ENCODE measurements around the gene FMN1.

The FMN1 gene

DNA sequence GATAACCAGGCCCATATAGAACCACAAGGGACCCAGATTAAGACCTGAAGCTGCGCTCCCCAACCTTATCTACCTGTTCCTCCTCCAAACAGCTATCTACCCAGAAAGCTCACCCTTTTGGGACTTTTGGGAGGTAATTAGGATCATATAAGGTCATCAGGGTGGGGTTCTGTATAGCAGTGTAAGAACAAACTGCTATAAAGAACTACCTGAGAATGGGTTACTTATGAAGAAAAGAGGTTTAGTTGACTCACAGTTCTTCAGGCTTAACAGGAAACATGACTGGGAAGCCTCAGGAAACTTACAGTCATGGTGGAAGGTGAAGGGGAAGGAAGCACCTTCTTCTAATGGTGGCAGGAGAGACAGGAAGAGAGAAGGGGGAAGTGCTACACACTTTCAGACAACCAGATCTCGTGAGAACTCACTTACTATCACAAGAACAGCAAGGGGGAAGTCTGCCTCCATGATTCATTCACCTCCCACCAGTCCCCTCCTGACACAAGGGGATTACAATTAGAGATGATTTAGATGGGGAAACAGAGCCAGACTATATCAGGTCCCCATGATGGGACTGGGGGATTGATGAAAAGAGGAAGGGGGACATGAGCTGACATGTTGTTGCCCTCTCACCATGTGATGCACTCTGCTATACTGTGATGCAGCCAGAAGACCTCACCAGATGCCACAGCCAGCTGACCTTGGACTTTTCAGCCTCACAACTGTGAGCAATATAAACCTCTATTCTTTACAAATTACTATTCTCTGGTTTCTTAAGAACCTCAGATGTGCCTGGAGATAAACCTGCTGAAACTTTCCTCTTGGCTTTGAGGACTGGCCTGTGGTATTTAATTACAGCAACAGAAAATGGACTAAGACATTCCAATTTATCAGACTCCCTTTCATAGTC, 15.3 kb upstream of the FMN1 start:
- no peaks in the 10 kb centered on the region for H3K79me2 ChIP-seq (ENCODE audit: insufficient read depth, low read depth)
- no peak overlapping the region for H3K4me3 ChIP-seq (IDR thresholded peaks at IDR 0.05; ENCODE audit: insufficient read depth, low read depth, low read length)
- H3K27me3 ChIP-seq (ENCODE audit: insufficient read depth, low read depth): no peaks in the 10 kb centered on the region
- no peak overlapping the region for H3K4me2 ChIP-seq
- H3K9ac ChIP-seq: no peak overlapping the region
- H2AFZ ChIP-seq (ENCODE audit: low read depth): no peak overlapping the region
- no peaks in the 10 kb centered on the region for H3K36me3 ChIP-seq (ENCODE audit: insufficient read depth)
- H3K27ac ChIP-seq: no peak overlapping the region
- no peaks in the 10 kb centered on the region for H4K20me1 ChIP-seq (ENCODE audit: insufficient read depth)
- H3K4me1 ChIP-seq (ENCODE audit: low read depth, poor library complexity, severe bottlenecking): no peaks in the 10 kb centered on the region
- TF ChIP-seq, protein P1, sequence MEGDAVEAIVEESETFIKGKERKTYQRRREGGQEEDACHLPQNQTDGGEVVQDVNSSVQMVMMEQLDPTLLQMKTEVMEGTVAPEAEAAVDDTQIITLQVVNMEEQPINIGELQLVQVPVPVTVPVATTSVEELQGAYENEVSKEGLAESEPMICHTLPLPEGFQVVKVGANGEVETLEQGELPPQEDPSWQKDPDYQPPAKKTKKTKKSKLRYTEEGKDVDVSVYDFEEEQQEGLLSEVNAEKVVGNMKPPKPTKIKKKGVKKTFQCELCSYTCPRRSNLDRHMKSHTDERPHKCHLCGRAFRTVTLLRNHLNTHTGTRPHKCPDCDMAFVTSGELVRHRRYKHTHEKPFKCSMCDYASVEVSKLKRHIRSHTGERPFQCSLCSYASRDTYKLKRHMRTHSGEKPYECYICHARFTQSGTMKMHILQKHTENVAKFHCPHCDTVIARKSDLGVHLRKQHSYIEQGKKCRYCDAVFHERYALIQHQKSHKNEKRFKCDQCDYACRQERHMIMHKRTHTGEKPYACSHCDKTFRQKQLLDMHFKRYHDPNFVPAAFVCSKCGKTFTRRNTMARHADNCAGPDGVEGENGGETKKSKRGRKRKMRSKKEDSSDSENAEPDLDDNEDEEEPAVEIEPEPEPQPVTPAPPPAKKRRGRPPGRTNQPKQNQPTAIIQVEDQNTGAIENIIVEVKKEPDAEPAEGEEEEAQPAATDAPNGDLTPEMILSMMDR (conservative IDR thresholded peaks at IDR 0.05; ENCODE audit: low read depth, low read length): no peak

DNA sequence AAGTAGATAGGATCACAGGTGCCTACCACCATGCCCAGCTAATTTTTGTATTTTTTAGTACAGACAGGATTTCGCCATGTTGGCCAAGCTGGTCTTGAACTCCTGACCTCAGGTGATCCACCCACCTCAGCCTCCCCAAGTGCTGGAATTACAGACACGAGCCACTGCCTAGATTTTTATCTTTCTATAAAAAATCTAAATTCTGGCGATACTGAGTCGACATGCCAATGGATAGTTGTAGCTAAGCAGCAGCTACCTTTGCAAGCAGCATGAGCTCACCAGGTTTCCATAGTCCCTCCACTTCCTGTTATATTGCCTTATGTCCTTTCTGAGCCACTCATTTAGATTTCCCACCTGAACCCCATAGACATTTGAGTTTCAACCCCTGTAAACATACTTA, 13.1 kb upstream of the FMN1 start:
- Histone ChIP-seq H3K27ac (no peak overlapping the region), H3K9ac (no peak overlapping the region), H4K20me1 (ENCODE audit: insufficient read depth) (no peaks in the 10 kb centered on the region), H3K4me3 (IDR thresholded peaks at IDR 0.05; ENCODE audit: insufficient read depth, low read depth, low read length) (no peak overlapping the region), H3K79me2 (ENCODE audit: insufficient read depth, low read depth) (no peaks in the 10 kb centered on the region), H2AFZ (ENCODE audit: low read depth) (no peak overlapping the region), H3K4me2 (no peak overlapping the region), H3K36me3 (ENCODE audit: insufficient read depth) (no peaks in the 10 kb centered on the region), H3K27me3 (ENCODE audit: insufficient read depth, low read depth) (no peaks in the 10 kb centered on the region), H3K4me1 (ENCODE audit: low read depth, poor library complexity, severe bottlenecking) (peaks cover 3% of the 10 kb centered on the region)
- TF ChIP-seq, protein P1 (conservative IDR thresholded peaks at IDR 0.05; ENCODE audit: low read depth, low read length): no peak

GRCh38 chr15:33206366-33206765, 11.9 kb upstream of the FMN1 start:
- Histone ChIP-seq H3K4me1 (ENCODE audit: low read depth, poor library complexity, severe bottlenecking) (peaks cover 14% of the 10 kb centered on the region), H3K79me2 (ENCODE audit: insufficient read depth, low read depth) (no peaks in the 10 kb centered on the region), H3K4me3 (IDR thresholded peaks at IDR 0.05; ENCODE audit: insufficient read depth, low read depth, low read length) (no peak overlapping the region), H4K20me1 (ENCODE audit: insufficient read depth) (no peaks in the 10 kb centered on the region), H3K9ac (no peak overlapping the region), H3K27me3 (ENCODE audit: insufficient read depth, low read depth) (no peaks in the 10 kb centered on the region), H3K27ac (no peak overlapping the region), H2AFZ (ENCODE audit: low read depth) (no peak overlapping the region), H3K36me3 (ENCODE audit: insufficient read depth) (no peaks in the 10 kb centered on the region), H3K4me2 (no peak overlapping the region)
- TF ChIP-seq, protein P1 (conservative IDR thresholded peaks at IDR 0.05; ENCODE audit: low read depth, low read length): no peak

- Histone ChIP-seq H3K4me3 (IDR thresholded peaks at IDR 0.05; ENCODE audit: insufficient read depth, low read depth, low read length) (no peak overlapping the region), H3K9ac (no peak overlapping the region), H3K27me3 (ENCODE audit: insufficient read depth, low read depth) (peaks cover 10% of the 10 kb centered on the region), H3K79me2 (ENCODE audit: insufficient read depth, low read depth) (no peaks in the 10 kb centered on the region), H3K4me2 (no peak overlapping the region), H2AFZ (ENCODE audit: low read depth) (no peak overlapping the region), H3K4me1 (ENCODE audit: low read depth, poor library complexity, severe bottlenecking) (peaks cover 28% of the 10 kb centered on the region), H3K27ac (no peak overlapping the region), H3K36me3 (ENCODE audit: insufficient read depth) (no peaks in the 10 kb centered on the region), H4K20me1 (ENCODE audit: insufficient read depth) (no peaks in the 10 kb centered on the region)
- TF ChIP-seq, protein P1 (conservative IDR thresholded peaks at IDR 0.05; ENCODE audit: low read depth, low read length): no peak
These were observed 10.4 kb upstream of the FMN1 start for GRCh38 chr15:33204926-33205325.
